ENCODE data around the gene MCM8. TPM values are rescaled to one million over a fixed set of nuclear protein-coding genes. Genes with fewer than 3 reads are reported as not detected.
"Not testable (repeated sequence)": the region's sequence is repeated elsewhere in the genome, so short reads cannot be mapped to it uniquely, and the experiment has no call there.

MCM8 gene
- total RNA-seq, 1 donor from 2014 or later: 4.3 TPM

GRCh38 chr20:6000871-6001270 is 50.4 kb downstream of the MCM8 start:
- DNase-seq (ENCODE audit: low spot score): no peak

GRCh38 chr20:6006603-6006949 is 56.1 kb downstream of the MCM8 start:
- DNase-seq (ENCODE audit: low spot score): peak; percentile 13

- no peak for DNase-seq (ENCODE audit: low spot score)
These were observed 56.7 kb downstream of the MCM8 start for GRCh38 chr20:6007094-6007528.

- peak; percentile 3 for DNase-seq (ENCODE audit: low spot score)
These were observed 57.2 kb downstream of the MCM8 start for GRCh38 chr20:6007529-6008103.

GRCh38 chr20:6008254-6008653 is 57.8 kb downstream of the MCM8 start:
- DNase-seq (ENCODE audit: low spot score): peak; percentile 90

GRCh38 chr20:6012179-6012578 is 61.7 kb downstream of the MCM8 start:
- no peak for DNase-seq (ENCODE audit: low spot score)

GRCh38 chr20:6014017-6014416 is 63.6 kb downstream of the MCM8 start:
- DNase-seq (ENCODE audit: low spot score): no peak

GRCh38 chr20:6014957-6015356 is 64.5 kb downstream of the MCM8 start:
- DNase-seq (ENCODE audit: low spot score): no peak

GRCh38 chr20:6017467-6017866 is 67.0 kb downstream of the MCM8 start:
- no peak for DNase-seq (ENCODE audit: low spot score)

GRCh38 chr20:6017880-6018279 is 67.4 kb downstream of the MCM8 start:
- DNase-seq (ENCODE audit: low spot score): no peak

- no peak for DNase-seq (ENCODE audit: low spot score)
These were observed 74.3 kb downstream of the MCM8 start for GRCh38 chr20:6024768-6025167.

GRCh38 chr20:6026051-6026450 is 75.6 kb downstream of the MCM8 start:
- DNase-seq (ENCODE audit: low spot score): no peak

GRCh38 chr20:6028818-6029217 is 78.4 kb downstream of the MCM8 start:
- DNase-seq (ENCODE audit: low spot score): no peak

- DNase-seq (ENCODE audit: low spot score): no peak
These were observed 79.1 kb downstream of the MCM8 start for GRCh38 chr20:6029538-6029937.

GRCh38 chr20:6030453-6031080 is 80.1 kb downstream of the MCM8 start:
- peak; percentile 45 for DNase-seq (ENCODE audit: low spot score)

- not testable (repeated sequence) for DNase-seq (ENCODE audit: low spot score)
These were observed 82.5 kb downstream of the MCM8 start for GRCh38 chr20:6032907-6033306.

GRCh38 chr20:6034134-6034969 is 83.9 kb downstream of the MCM8 start:
- DNase-seq (ENCODE audit: low spot score): no peak

- DNase-seq (ENCODE audit: low spot score): no peak
These were observed 85.8 kb downstream of the MCM8 start for GRCh38 chr20:6036213-6036612.

- DNase-seq (ENCODE audit: low spot score): no peak
These were observed 86.6 kb downstream of the MCM8 start for GRCh38 chr20:6037082-6037481.

- no peak for DNase-seq (ENCODE audit: low spot score)
These were observed 87.8 kb downstream of the MCM8 start for GRCh38 chr20:6038256-6038655.

GRCh38 chr20:6039766-6040165 is 89.3 kb downstream of the MCM8 start:
- no peak for DNase-seq (ENCODE audit: low spot score)

- DNase-seq (ENCODE audit: low spot score): no peak
These were observed 90.1 kb downstream of the MCM8 start for GRCh38 chr20:6040540-6040939.
